GM12864 (cell line): ENCODE measurements around the gene SLX4IP.
"Not testable (repeated sequence)": the region's sequence is repeated elsewhere in the genome, so short reads cannot be mapped to it uniquely, and the experiment has no call there.

Source experiments
- DNase-seq: peaks from one replicate; pipeline ENCODE4 v3.0.0-alpha.2; 2011; ENCODE audit warnings: low read depth
- H3K4me3 ChIP-seq: 2 replicates; pipeline ENCODE4 v1.5.1; 2011; ENCODE audit warnings: mild to moderate bottlenecking, low read depth, low read length, control low read depth
- TF ChIP-seq, protein P1 (sequence below): IDR thresholded peaks from 2 replicates; pipeline ENCODE4 v1.5.1; 2011; ENCODE audit warnings: low read depth, mild to moderate bottlenecking, moderate library complexity, low read length, control low read depth, inconsistent platforms; ENCODE audit errors: missing control alignments

SLX4IP gene

GRCh38 chr20:10611357-10611756 lies 176.3 kb downstream of the SLX4IP start:
- H3K4me3 ChIP-seq: no peak overlapping the region
- peak; percentile 2 for DNase-seq
- TF ChIP-seq, protein P1, sequence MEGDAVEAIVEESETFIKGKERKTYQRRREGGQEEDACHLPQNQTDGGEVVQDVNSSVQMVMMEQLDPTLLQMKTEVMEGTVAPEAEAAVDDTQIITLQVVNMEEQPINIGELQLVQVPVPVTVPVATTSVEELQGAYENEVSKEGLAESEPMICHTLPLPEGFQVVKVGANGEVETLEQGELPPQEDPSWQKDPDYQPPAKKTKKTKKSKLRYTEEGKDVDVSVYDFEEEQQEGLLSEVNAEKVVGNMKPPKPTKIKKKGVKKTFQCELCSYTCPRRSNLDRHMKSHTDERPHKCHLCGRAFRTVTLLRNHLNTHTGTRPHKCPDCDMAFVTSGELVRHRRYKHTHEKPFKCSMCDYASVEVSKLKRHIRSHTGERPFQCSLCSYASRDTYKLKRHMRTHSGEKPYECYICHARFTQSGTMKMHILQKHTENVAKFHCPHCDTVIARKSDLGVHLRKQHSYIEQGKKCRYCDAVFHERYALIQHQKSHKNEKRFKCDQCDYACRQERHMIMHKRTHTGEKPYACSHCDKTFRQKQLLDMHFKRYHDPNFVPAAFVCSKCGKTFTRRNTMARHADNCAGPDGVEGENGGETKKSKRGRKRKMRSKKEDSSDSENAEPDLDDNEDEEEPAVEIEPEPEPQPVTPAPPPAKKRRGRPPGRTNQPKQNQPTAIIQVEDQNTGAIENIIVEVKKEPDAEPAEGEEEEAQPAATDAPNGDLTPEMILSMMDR: peak; percentile 58

GRCh38 chr20:10613426-10613825 lies 178.3 kb downstream of the SLX4IP start:
- DNase-seq, H3K4me3 ChIP-seq: not testable (repeated sequence)

DNA sequence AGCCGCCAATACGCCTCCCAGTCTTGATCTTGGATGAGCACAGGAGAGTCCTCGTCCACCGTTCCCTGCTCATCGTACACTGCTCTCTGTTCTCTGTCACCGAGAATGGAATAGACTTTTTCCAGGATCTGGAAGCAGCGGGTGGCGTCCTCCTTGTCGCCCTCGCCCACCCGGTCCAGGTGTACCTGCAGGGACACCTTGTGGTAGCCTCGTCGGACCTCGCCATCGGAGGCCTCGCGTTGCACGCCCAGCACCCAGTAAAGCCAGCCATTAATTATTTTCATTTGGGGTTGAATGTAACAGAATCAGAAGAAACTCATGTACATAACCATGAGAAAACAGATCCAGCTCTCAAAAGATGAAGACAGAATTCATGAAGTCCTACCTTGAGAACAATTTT lies 178.8 kb downstream of the SLX4IP start:
- DNase-seq: no peak
- no peak overlapping the region for H3K4me3 ChIP-seq
- TF ChIP-seq, protein P1: no peak

DNA sequence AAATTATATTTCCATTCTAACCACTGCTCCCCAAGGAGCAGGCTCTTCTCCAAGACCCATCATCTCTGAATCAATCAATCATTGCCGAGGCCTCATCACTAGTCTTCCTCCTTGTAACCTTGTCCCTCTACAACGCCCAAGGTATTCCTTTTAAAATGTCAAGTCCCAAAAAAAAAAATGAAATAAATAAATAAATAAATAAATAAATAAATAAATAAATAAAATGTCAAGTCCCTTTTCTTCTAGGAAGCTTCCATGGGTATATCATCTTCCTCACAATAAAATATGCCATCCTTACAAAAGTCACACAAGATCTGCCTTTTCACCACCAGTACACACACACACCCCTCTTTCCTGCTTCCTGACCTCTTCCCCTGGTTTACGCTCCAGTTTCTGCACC lies 181.1 kb downstream of the SLX4IP start:
- TF ChIP-seq, protein P1: no peak
- DNase-seq: no peak
- no peak overlapping the region for H3K4me3 ChIP-seq

- DNase-seq, H3K4me3 ChIP-seq: not testable (repeated sequence)
Measured at GRCh38 chr20:10617549-10618133, 182.5 kb downstream of the SLX4IP start.

- TF ChIP-seq, protein P1: no peak
- no peak overlapping the region for H3K4me3 ChIP-seq
- no peak for DNase-seq
Measured at GRCh38 chr20:10618611-10619245, 183.6 kb downstream of the SLX4IP start.

GRCh38 chr20:10619427-10619826 lies 184.3 kb downstream of the SLX4IP start:
- no peak overlapping the region for H3K4me3 ChIP-seq
- no peak for DNase-seq
- TF ChIP-seq, protein P1: no peak

GRCh38 chr20:10621149-10621548 lies 186.0 kb downstream of the SLX4IP start:
- DNase-seq: no peak
- TF ChIP-seq, protein P1: no peak

More at GRCh38 chr20:10621149-10621548, 186.0 kb downstream of the SLX4IP start:
- H3K4me3 ChIP-seq: no peak overlapping the region
